Uterus (tissue), 4 donors: ENCODE data around the gene PRSS33. TPM values are rescaled to one million over a fixed set of nuclear protein-coding genes. Genes with fewer than 3 reads are reported as not detected.
A peak's percentile ranks its signal among the peaks of the same experiment; 100 is the strongest.

ENCODE experiments used
- DNase-seq, 2 donors: peaks; one replicate each; pipeline ENCODE4 v3.0.0-alpha.2; 2019 to 2020
- H3K27ac ChIP-seq, 2 donors: fragments of 200-600 bp; sonication (generic); 1 replicate in 1 of 2; 2 replicates in 1 of 2; pipeline ENCODE4 v1.5.1; 2016 to 2018
- H3K27me3 ChIP-seq, 2 donors: fragments of 200-600 bp; sonication (generic); one replicate each; pipeline ENCODE4 v1.5.1; 2018 to 2019; ENCODE audit warnings: control low read depth in 1 of 2
- H3K36me3 ChIP-seq, 2 donors: fragments of 200-600 bp; sonication (generic); one replicate each; pipeline ENCODE4 v1.5.1; 2019; ENCODE audit warnings: control low read depth in 1 of 2
- H3K4me1 ChIP-seq, 2 donors: fragments of 200-600 bp; sonication (generic); one replicate each; pipeline ENCODE4 v1.5.1; 2018 to 2019; ENCODE audit warnings: control low read depth in 1 of 2
- H3K4me3 ChIP-seq, 2 donors: fragments of 200-600 bp; sonication (generic); 1 replicate in 1 of 2; 2 replicates in 1 of 2; pipeline ENCODE4 v1.5.1; 2018 to 2019; ENCODE audit warnings: mild to moderate bottlenecking in 1 of 2
- H3K9me3 ChIP-seq, 2 donors: fragments of 200-600 bp; sonication (generic); one replicate each; pipeline ENCODE4 v1.5.1; 2019; ENCODE audit warnings: control low read depth in 1 of 2
- POLR2A ChIP-seq, 2 donors: fragments of 450-650 bp; IDR thresholded peaks; one replicate each; pipeline ENCODE4 v1.6.1; 2016; ENCODE audit warnings: antibody characterized with exemption in 2 of 2, mild to moderate bottlenecking in 1 of 2, moderate library complexity in 1 of 2
- intact Hi-C: fragments of 100-400 bp; cut with DNase I; formaldehyde crosslinking; loops from one replicate; pipeline ENCODE4 v1.15.1; 2023; ENCODE audit warnings: low total_unique reads
- total RNA-seq, 4 donors: library from RNA; depleted of rRNA in 3 of 4; stranded (reverse); fragments of >200 nt in 3 of 4; gene quantifications; one replicate each; pipeline versions ENCODE4 v1.1.0 to v1.2.4, GENCODE V29; 2014 to 2023
- TF ChIP-seq, protein P1 (sequence below), 4 experiments: fragments of 200-600 bp in 2 of 4; fragments of 450-650 bp in 2 of 4; sonication (generic) in 2 of 4; IDR thresholded peaks; one replicate each; pipeline ENCODE4 v1.5.1; 2016 to 2019; ENCODE audit warnings: antibody characterized with exemption in 4 of 4, mild to moderate bottlenecking in 2 of 4, moderate library complexity in 1 of 4
- donor health status: DM: yes; HTN: yes; CAD: no.

The PRSS33 gene
- total RNA-seq, 4 donors from 2014 or later = 0.21 TPM; not detected in 3

DNA sequence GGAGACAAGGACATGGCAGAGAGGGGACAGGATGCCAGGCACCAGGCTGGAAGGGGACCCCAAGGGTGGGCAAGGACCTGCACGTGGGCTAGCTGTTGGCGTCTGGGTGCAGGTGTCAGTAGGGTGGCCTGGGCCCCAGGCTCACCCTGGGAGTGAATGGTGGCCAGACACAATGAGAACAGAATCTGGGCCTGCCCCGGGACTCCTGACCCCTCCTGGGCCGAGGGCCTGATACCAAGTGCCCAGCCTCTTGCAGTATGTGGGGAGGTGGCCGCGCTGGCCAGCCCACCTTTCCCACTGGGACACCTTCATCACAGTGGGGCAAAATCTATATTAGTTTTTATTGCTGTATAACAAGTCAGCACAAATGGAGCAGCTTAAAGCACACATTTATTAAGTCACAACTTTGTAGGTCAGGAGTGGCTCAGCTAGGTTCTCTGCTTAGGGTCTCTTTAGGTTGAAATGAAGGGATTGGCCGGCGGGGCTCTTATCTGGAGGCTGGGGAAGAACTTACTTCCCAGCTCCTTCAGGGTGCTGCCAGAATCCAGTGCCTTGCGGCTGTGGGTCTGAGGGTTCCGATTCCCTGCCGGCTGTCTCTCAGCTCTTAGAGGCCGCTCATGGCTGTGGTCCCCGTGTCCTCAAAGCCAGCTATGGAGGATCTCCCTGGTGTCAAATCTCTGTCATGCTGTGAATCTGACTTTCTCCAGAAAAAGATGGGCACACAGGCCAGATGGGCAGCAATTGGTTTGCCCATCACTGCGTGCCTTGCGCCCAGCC is 3.6 kb downstream of the PRSS33 start:
- Histone ChIP-seq H3K27me3 (peaks cover 6 to 22% of the 10 kb centered on the region in 2 donors), H3K4me1 (no peaks in the 10 kb centered on the region), H3K4me3 (no peak overlapping the region), H3K27ac (no peak overlapping the region), H3K36me3 (no peaks in the 10 kb centered on the region), H3K9me3 (no peaks in the 10 kb centered on the region)
- peak in 1 of 2 donors; percentile 5 for DNase-seq
- intact Hi-C loops = no loop called here
- TF ChIP-seq POLR2A (IDR thresholded peaks at IDR 0.05) = no peak
- TF ChIP-seq, protein P1, sequence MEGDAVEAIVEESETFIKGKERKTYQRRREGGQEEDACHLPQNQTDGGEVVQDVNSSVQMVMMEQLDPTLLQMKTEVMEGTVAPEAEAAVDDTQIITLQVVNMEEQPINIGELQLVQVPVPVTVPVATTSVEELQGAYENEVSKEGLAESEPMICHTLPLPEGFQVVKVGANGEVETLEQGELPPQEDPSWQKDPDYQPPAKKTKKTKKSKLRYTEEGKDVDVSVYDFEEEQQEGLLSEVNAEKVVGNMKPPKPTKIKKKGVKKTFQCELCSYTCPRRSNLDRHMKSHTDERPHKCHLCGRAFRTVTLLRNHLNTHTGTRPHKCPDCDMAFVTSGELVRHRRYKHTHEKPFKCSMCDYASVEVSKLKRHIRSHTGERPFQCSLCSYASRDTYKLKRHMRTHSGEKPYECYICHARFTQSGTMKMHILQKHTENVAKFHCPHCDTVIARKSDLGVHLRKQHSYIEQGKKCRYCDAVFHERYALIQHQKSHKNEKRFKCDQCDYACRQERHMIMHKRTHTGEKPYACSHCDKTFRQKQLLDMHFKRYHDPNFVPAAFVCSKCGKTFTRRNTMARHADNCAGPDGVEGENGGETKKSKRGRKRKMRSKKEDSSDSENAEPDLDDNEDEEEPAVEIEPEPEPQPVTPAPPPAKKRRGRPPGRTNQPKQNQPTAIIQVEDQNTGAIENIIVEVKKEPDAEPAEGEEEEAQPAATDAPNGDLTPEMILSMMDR (IDR thresholded peaks at IDR 0.05) = no peak

DNA sequence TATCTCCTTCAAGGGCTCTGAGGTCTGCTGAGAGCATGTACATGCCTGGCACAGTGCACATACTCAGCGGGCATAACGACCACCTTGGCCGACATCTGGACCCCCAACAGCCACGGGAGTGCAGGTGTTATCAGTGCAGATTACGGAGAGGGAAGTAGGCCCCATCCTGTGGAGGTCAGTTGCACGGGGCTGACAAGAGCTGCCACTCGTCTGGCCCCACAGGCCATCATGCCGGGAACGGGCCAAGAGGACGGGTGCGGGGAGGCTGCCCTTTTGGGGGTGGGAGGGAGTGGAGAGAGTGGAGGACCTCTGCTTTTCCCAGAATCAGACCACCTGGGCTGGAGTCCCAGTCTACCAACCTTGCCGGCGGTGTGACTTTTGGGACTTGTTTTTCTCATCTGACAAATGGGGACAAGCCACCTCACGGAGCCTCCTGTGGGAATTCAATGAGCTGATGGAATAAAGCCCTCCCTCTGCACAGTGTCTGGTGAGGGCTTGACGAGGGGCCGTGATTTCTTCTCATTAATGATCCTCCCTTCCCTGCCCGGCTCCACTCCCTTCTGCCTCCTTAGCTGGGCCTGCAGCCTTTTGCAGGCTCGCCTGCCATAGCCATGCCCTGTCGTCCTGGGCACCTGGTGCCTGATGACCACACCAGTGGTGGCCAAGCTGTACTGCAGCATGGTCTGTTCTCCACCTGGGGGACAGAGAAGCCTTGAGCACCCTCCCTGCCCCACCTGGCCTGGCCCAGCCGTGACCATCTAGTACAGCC is 4.6 kb downstream of the PRSS33 start:
- TF ChIP-seq, protein P1 (IDR thresholded peaks at IDR 0.05) = no peak
- no peak for TF ChIP-seq POLR2A (IDR thresholded peaks at IDR 0.05)
- intact Hi-C loops = no loop called here
- Histone ChIP-seq H3K9me3 (no peaks in the 10 kb centered on the region), H3K27me3 (peaks cover 6 to 16% of the 10 kb centered on the region in 2 donors), H3K4me1 (no peaks in the 10 kb centered on the region), H3K36me3 (no peaks in the 10 kb centered on the region), H3K4me3 (no peak overlapping the region), H3K27ac (no peak overlapping the region)
- peak in 1 of 2 donors; percentile 14 for DNase-seq

DNA sequence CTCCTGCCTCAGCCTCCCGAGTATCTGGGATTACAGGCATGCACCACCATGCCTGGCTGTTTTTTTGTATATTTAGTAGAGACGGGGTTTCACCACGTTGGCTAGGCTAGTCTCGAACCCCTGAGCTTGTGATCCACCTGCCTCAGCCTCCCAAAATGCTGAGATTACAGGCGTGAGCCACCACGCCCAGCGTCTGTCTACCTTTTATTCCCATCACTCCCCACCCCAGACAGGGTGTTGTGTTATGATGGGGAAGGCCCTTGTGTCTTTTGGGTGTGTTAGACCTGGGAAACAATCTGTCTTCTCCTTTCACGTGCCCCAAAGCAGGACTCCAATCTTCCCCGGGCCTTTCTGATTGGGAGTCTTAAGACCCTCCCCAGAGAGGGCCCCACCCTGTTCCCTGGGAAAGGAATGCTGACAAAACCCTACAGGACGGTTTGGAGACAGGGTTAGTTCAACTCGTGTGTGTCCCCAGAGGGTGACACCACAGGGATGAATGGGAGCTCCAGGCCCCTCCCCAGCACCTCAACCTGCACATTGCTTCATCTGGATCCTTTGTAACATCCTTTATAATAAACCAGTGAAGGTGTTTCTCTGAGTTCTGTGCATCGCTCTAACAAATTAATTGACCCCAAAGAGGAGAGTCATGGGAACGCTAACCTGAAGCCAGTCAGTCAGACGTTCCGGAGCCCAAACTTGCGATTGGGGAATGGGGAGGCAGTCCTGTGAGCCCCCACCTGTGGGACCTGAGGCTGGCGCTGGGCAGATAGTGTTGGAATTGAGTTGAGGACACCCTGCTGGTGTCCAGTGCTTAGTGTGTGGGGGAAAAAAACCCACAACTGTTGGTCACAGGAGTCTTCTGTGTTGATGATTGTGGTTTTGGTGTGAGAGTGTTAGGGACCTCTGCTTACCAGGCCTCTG is 7.1 kb downstream of the PRSS33 start:
- TF ChIP-seq, protein P1 (IDR thresholded peaks at IDR 0.05) = no peak
- TF ChIP-seq POLR2A (IDR thresholded peaks at IDR 0.05) = no peak
- H3K27ac ChIP-seq = no peak overlapping the region
- H3K9me3 ChIP-seq = no peaks in the 10 kb centered on the region
- H3K4me3 ChIP-seq = no peak overlapping the region
- H3K27me3 ChIP-seq = no peaks in the 10 kb centered on the region
- intact Hi-C loops = no loop called here
- no peaks in the 10 kb centered on the region for H3K36me3 ChIP-seq
- H3K4me1 ChIP-seq = no peaks in the 10 kb centered on the region
- DNase-seq = peak; percentile 7 to 9

DNA sequence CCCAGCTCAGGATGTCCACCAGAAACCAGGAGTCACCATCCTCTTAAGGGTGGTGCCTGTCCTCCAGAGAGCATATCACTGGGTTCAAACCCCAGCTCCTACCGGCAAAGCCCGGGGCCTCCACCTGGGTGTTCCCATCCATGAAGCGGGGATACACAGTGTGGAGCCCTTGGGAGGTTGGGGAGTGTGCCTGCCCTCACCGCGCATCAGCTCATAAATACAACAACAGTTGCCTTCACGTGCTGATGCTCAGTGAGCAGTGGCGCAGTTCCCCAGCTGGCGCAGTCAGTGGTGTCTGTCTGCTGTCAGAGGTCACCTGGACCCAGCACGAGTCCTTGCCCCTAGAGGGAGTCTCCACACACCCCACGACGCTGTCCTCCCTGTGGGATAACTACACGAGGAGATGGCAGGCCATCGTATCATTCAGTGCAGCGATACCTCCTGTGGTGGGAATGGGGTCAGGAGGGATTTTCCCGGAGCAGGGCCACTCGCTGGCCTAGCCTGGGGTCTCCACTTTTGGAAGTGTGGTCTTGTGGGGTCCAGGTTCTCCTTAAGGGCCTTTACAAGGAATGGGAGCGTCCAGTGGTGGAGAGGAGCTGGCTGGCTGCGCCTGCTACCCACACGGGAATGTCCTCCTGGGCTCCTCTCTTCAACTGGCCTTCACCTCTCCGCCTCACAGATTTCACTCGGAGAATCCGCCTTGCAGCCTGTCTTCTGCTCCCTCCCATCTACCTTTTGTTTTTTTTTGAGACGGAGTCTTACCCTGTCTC is 8.0 kb downstream of the PRSS33 start:
- Histone ChIP-seq H3K4me1 (no peaks in the 10 kb centered on the region), H3K9me3 (no peaks in the 10 kb centered on the region), H3K4me3 (no peak overlapping the region), H3K27ac (peak overlapping the region in 1 of 2 donors; percentile 100), H3K36me3 (no peaks in the 10 kb centered on the region), H3K27me3 (no peaks in the 10 kb centered on the region)
- DNase-seq = peak; percentile 13 to 15
- TF ChIP-seq, protein P1 (IDR thresholded peaks at IDR 0.05) = no peak
- no peak for TF ChIP-seq POLR2A (IDR thresholded peaks at IDR 0.05)
- intact Hi-C loops = no loop called here
